ENCODE data around the gene GIPC2.
"Not testable (repeated sequence)": the region's sequence is repeated elsewhere in the genome, so short reads cannot be mapped to it uniquely, and the experiment has no call there.

The GIPC2 gene

DNA sequence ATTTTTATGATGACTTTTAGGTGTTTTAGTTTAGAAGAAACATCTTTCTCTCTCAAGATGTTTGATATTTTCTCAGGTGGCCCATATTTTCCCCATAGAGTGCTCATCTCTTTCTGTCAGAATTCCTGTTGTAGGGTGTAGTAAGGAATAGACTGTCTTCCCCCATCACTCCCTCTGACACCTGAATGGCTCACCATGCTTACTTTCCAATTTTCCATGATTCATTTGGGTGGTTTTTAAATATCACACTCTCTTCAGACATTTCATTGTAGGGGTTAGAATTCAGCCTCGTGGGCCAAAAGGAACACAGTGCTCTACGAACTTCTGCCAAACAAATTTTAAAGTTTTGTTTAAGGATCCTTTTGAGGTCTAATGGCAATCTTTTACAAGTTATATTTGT, 24.0 kb downstream of the GIPC2 start:
- no peak overlapping the region for H3K27ac Mint-ChIP-seq
- no peaks in the 10 kb centered on the region for H3K4me1 Mint-ChIP-seq (ENCODE audit: low read depth)
- H3K4me3 Mint-ChIP-seq = no peak overlapping the region
- peaks cover 37% of the 10 kb centered on the region for H3K27me3 Mint-ChIP-seq (ENCODE audit: low read depth)
- H3K36me3 Mint-ChIP-seq (ENCODE audit: low read depth) = no peaks in the 10 kb centered on the region
- H3K9me3 Mint-ChIP-seq = no peaks in the 10 kb centered on the region

- Mint-ChIP-seq H3K36me3 (ENCODE audit: low read depth) (no peaks in the 10 kb centered on the region), H3K9me3 (no peaks in the 10 kb centered on the region), H3K27me3 (ENCODE audit: low read depth) (peaks cover 33% of the 10 kb centered on the region), H3K4me3 (no peak overlapping the region), H3K4me1 (ENCODE audit: low read depth) (no peaks in the 10 kb centered on the region), H3K27ac (no peak overlapping the region)
These were observed 24.4 kb downstream of the GIPC2 start for GRCh38 chr1:78070210-78070609.

- Mint-ChIP-seq H3K27me3 (ENCODE audit: low read depth) (peaks cover 29% of the 10 kb centered on the region), H3K36me3 (ENCODE audit: low read depth) (no peaks in the 10 kb centered on the region), H3K9me3 (no peaks in the 10 kb centered on the region), H3K27ac (no peak overlapping the region), H3K4me3 (no peak overlapping the region), H3K4me1 (ENCODE audit: low read depth) (no peaks in the 10 kb centered on the region)
These were observed 25.0 kb downstream of the GIPC2 start for GRCh38 chr1:78070758-78071157.

DNA sequence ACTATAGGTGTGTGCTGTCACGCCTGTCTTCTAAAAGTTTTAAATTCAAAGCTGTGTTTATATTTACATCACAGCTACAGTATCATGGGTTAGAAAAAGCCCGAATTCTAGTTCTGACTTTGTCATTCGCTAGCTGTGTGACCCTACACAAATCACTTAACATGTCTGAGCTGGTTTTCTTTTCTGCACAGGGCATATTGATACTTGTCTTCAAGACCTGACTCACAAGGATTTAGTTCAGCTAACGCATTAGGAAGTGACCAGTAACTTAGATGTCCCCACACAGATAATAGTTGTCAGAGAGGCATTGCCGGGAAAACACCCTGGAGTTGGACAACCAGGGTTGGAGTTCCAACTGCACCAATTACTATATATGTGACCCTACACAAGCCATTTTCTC, 25.9 kb downstream of the GIPC2 start:
- H3K4me3 Mint-ChIP-seq = no peak overlapping the region
- H3K4me1 Mint-ChIP-seq (ENCODE audit: low read depth) = no peaks in the 10 kb centered on the region
- peaks cover 23% of the 10 kb centered on the region for H3K27me3 Mint-ChIP-seq (ENCODE audit: low read depth)
- H3K36me3 Mint-ChIP-seq (ENCODE audit: low read depth) = no peaks in the 10 kb centered on the region
- H3K9me3 Mint-ChIP-seq = no peaks in the 10 kb centered on the region
- no peak overlapping the region for H3K27ac Mint-ChIP-seq

DNA sequence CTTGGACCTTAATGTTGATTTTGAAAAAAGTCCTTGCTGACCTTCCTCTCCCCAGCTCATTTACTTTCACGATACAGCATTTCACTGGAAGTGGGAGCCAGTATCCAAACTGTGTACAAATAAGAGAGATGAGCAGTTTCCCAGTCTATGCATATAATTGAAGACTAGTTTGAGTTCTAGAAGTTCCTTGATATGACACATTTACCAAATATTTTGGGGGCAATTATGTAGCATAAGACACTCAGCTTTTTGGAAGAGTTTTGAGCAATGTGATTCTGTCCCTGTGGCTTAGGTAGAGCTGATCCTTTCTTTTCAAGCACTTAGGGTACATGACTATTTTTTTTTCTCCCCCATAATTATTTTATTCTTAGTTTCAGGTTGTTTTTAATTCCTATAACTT, 26.4 kb downstream of the GIPC2 start:
- Mint-ChIP-seq H3K27me3 (ENCODE audit: low read depth) (peaks cover 23% of the 10 kb centered on the region), H3K9me3 (no peaks in the 10 kb centered on the region), H3K4me1 (ENCODE audit: low read depth) (no peaks in the 10 kb centered on the region), H3K27ac (no peak overlapping the region), H3K4me3 (no peak overlapping the region), H3K36me3 (ENCODE audit: low read depth) (no peaks in the 10 kb centered on the region)

DNA sequence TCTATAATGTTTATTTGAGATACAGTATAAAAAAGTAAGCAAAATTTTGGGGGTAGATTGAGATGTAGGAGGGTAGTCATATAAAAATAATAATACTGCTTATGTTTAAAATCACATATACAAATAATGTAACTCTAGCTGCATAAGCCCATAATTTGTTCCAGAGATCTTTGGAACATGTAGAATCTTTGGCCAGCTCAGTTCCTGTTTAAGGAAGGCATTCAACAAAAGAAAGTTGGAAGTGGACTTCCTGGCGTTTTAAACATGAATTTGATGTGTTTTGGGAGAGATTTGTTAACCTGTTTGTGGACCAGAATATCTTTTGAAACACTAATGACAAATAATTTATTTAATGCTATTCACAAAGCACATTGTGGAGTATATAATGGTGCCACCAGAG, 27.7 kb downstream of the GIPC2 start:
- Mint-ChIP-seq H3K4me3 (no peak overlapping the region), H3K27ac (no peak overlapping the region), H3K27me3 (ENCODE audit: low read depth) (peaks cover 21% of the 10 kb centered on the region), H3K4me1 (ENCODE audit: low read depth) (no peaks in the 10 kb centered on the region), H3K9me3 (no peaks in the 10 kb centered on the region), H3K36me3 (ENCODE audit: low read depth) (no peaks in the 10 kb centered on the region)

GRCh38 chr1:78075621-78076020, 29.9 kb downstream of the GIPC2 start:
- Mint-ChIP-seq H3K9me3 (no peaks in the 10 kb centered on the region), H3K4me1 (ENCODE audit: low read depth) (peaks cover 12% of the 10 kb centered on the region), H3K36me3 (ENCODE audit: low read depth) (peaks cover 2% of the 10 kb centered on the region), H3K4me3 (no peak overlapping the region), H3K27me3 (ENCODE audit: low read depth) (peaks cover 5% of the 10 kb centered on the region), H3K27ac (no peak overlapping the region)

- Mint-ChIP-seq H3K27ac (no peak overlapping the region), H3K4me3 (no peak overlapping the region), H3K4me1 (ENCODE audit: low read depth) (peaks cover 18% of the 10 kb centered on the region), H3K27me3 (ENCODE audit: low read depth) (peaks cover 3% of the 10 kb centered on the region), H3K9me3 (no peaks in the 10 kb centered on the region), H3K36me3 (ENCODE audit: low read depth) (peaks cover 2% of the 10 kb centered on the region)
These were observed 32.6 kb downstream of the GIPC2 start for GRCh38 chr1:78078358-78078757.

- peaks cover 5% of the 10 kb centered on the region for H3K27me3 Mint-ChIP-seq (ENCODE audit: low read depth)
- H3K27ac Mint-ChIP-seq = no peak overlapping the region
- H3K4me1 Mint-ChIP-seq (ENCODE audit: low read depth) = peaks cover 18% of the 10 kb centered on the region
- no peak overlapping the region for H3K4me3 Mint-ChIP-seq
- H3K9me3 Mint-ChIP-seq = peaks cover 2% of the 10 kb centered on the region
- H3K36me3 Mint-ChIP-seq (ENCODE audit: low read depth) = peaks cover 2% of the 10 kb centered on the region
These were observed 33.8 kb downstream of the GIPC2 start for GRCh38 chr1:78079580-78079979.

GRCh38 chr1:78080767-78081166, 35.0 kb downstream of the GIPC2 start:
- H3K4me1 Mint-ChIP-seq (ENCODE audit: low read depth) = peaks cover 18% of the 10 kb centered on the region
- peaks cover 12% of the 10 kb centered on the region for H3K9me3 Mint-ChIP-seq
- H3K27ac Mint-ChIP-seq = peak overlapping the region; percentile 62
- peaks cover 11% of the 10 kb centered on the region for H3K27me3 Mint-ChIP-seq (ENCODE audit: low read depth)
- H3K36me3 Mint-ChIP-seq (ENCODE audit: low read depth) = peaks cover 2% of the 10 kb centered on the region
- peak overlapping the region; percentile 51 for H3K4me3 Mint-ChIP-seq

GRCh38 chr1:78081980-78082860, 36.5 kb downstream of the GIPC2 start:
- H3K27me3 Mint-ChIP-seq (ENCODE audit: low read depth) = peaks cover 18% of the 10 kb centered on the region
- no peak overlapping the region for H3K27ac Mint-ChIP-seq
- no peak overlapping the region for H3K4me3 Mint-ChIP-seq
- peaks cover 18% of the 10 kb centered on the region for H3K4me1 Mint-ChIP-seq (ENCODE audit: low read depth)
- peaks cover 2% of the 10 kb centered on the region for H3K36me3 Mint-ChIP-seq (ENCODE audit: low read depth)
- H3K9me3 Mint-ChIP-seq = peaks cover 25% of the 10 kb centered on the region

GRCh38 chr1:78084639-78085038, 38.9 kb downstream of the GIPC2 start:
- not testable (repeated sequence) for H3K27ac Mint-ChIP-seq; H3K4me3 Mint-ChIP-seq; H3K36me3 Mint-ChIP-seq (ENCODE audit: low read depth)
- Mint-ChIP-seq H3K9me3 (peaks cover 25% of the 10 kb centered on the region), H3K4me1 (ENCODE audit: low read depth) (peaks cover 13% of the 10 kb centered on the region), H3K27me3 (ENCODE audit: low read depth) (peaks cover 18% of the 10 kb centered on the region)

DNA sequence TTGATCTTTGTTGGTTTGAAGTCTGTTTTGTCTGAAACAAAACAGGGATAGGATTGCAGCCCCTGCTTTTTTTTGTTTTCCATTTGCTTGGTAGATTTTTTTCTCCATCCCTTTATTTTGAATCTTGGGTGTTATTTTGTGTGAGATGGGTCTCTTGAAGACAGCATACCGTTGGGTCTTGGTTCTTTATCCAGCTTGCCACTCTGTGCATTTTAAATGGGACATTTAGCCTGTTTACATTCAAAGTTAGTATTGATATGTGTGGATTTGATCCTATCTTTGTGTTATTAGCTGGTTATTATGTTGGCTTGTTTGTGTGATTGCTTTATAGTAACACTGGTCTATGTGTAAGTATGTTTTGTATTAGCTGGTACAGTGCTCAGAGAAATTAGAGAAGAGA, 40.9 kb downstream of the GIPC2 start:
- Mint-ChIP-seq H3K9me3 (peaks cover 25% of the 10 kb centered on the region), H3K4me3 (no peak overlapping the region), H3K36me3 (ENCODE audit: low read depth) (no peaks in the 10 kb centered on the region), H3K27ac (no peak overlapping the region), H3K27me3 (ENCODE audit: low read depth) (peaks cover 21% of the 10 kb centered on the region), H3K4me1 (ENCODE audit: low read depth) (no peaks in the 10 kb centered on the region)

DNA sequence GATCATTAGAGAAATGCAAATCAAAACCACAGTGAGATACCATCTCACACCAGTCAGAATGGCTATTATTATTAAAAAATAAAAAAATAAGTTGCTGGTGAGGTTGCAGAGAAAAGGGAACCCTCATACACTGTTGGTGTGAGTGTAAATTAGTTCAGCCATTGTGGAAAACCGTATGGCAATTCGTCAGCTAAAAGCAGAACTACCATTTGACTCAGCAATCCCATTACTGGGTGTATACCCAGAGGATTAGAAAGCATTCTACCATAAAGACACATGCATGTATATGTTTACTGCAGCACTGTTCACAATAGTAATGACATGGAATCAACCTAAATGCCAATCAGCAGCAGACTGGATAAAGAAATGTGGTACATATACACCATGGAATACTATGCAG, 42.2 kb downstream of the GIPC2 start:
- Mint-ChIP-seq H3K36me3 (ENCODE audit: low read depth) (no peaks in the 10 kb centered on the region), H3K4me3 (no peak overlapping the region), H3K9me3 (peaks cover 25% of the 10 kb centered on the region), H3K27me3 (ENCODE audit: low read depth) (peaks cover 25% of the 10 kb centered on the region), H3K27ac (no peak overlapping the region), H3K4me1 (ENCODE audit: low read depth) (no peaks in the 10 kb centered on the region)

DNA sequence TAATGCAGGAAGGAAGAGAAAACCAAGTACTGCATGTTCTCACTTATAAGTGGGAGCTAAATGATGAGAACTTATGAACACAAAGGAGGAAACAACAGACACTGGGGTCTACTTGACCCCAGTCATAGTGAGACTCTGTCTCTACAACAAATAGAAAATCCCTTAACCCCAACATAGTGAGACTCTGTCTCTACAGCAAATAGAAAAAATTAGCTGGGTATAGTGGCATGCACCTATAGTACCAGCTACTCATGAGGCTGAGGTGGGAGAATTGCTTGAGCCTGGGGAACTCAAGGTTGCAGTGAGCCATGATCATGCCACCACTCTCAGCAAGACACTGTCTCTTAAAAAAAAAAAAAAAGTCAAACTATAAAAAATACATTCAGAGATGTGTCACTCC, 42.7 kb downstream of the GIPC2 start:
- no peaks in the 10 kb centered on the region for H3K4me1 Mint-ChIP-seq (ENCODE audit: low read depth)
- no peaks in the 10 kb centered on the region for H3K36me3 Mint-ChIP-seq (ENCODE audit: low read depth)
- H3K9me3 Mint-ChIP-seq = peaks cover 25% of the 10 kb centered on the region
- peaks cover 22% of the 10 kb centered on the region for H3K27me3 Mint-ChIP-seq (ENCODE audit: low read depth)
- no peak overlapping the region for H3K4me3 Mint-ChIP-seq
- no peak overlapping the region for H3K27ac Mint-ChIP-seq

Data from T-helper 1 cell treated with Interleukin-12 subunit alpha and Interleukin-12 subunit beta and Interleukin-4 antibody, amounts not matched to agents 30 μg/mL and 1 μg/mL, for 36 hours (primary cell).